Colonic mucosa (tissue), 4 donors: ENCODE measurements around the gene PBX2. TPM values are rescaled to one million over a fixed set of nuclear protein-coding genes. Genes with fewer than 3 reads are reported as not detected.
A peak's percentile ranks its signal among the peaks of the same experiment; 100 is the strongest.
"Not testable (repeated sequence)": the region's sequence is repeated elsewhere in the genome, so short reads cannot be mapped to it uniquely, and the experiment has no call there.

Experiments
- DNase-seq: peaks from one replicate; pipeline ENCODE4 v3.0.0-alpha.2; 2020
- H3K27ac ChIP-seq: fragments of 200-600 bp; one replicate; pipeline ENCODE4 v1.8.0; 2021
- H3K27me3 ChIP-seq: fragments of 200-600 bp; one replicate; pipeline ENCODE4 v1.8.0; 2021
- H3K36me3 ChIP-seq: fragments of 200-600 bp; one replicate; pipeline ENCODE4 v1.8.0; 2021
- H3K4me1 ChIP-seq: fragments of 200-600 bp; one replicate; pipeline ENCODE4 v1.8.0; 2021; ENCODE audit warnings: mild to moderate bottlenecking
- H3K4me3 ChIP-seq: fragments of 200-600 bp; one replicate; pipeline ENCODE4 v1.8.0; 2021
- H3K9ac ChIP-seq, 2 donors: one replicate each; pipeline ENCODE4 v1.7.0; 2013; ENCODE audit warnings: control low read depth in 2 of 2, low read depth in 2 of 2, low read length in 2 of 2
- H3K9me3 ChIP-seq: fragments of 200-600 bp; one replicate; pipeline ENCODE4 v1.8.0; 2021
- intact Hi-C: fragments of 100-400 bp; cut with DNase I; formaldehyde crosslinking; loops from one replicate; pipeline ENCODE4 v1.14.1; 2022
- total RNA-seq, 2 donors: library from RNA; stranded (reverse); fragmentation: NEBNext Ultra II Directional in 1 of 2; extraction: Animal tissue kit (Norgen Biotek cat#: 25700) in 1 of 2; gene quantifications; one replicate each; pipeline ENCODE4 v1.2.1, GENCODE V29; 2021
- TF ChIP-seq, protein P1 (sequence below): fragments of 200-600 bp; IDR thresholded peaks from one replicate; pipeline ENCODE4 v1.8.0; 2022; ENCODE audit warnings: antibody characterized with exemption, mild to moderate bottlenecking
- donor health status: healthy.
- donor health status: DM: no; HTN: no; CAD: no.
- donor health status: DM: no; HTN: no; CAD: no.

The PBX2 gene
- total RNA-seq, 2 donors from 2014 or later = 47.5 TPM

DNA sequence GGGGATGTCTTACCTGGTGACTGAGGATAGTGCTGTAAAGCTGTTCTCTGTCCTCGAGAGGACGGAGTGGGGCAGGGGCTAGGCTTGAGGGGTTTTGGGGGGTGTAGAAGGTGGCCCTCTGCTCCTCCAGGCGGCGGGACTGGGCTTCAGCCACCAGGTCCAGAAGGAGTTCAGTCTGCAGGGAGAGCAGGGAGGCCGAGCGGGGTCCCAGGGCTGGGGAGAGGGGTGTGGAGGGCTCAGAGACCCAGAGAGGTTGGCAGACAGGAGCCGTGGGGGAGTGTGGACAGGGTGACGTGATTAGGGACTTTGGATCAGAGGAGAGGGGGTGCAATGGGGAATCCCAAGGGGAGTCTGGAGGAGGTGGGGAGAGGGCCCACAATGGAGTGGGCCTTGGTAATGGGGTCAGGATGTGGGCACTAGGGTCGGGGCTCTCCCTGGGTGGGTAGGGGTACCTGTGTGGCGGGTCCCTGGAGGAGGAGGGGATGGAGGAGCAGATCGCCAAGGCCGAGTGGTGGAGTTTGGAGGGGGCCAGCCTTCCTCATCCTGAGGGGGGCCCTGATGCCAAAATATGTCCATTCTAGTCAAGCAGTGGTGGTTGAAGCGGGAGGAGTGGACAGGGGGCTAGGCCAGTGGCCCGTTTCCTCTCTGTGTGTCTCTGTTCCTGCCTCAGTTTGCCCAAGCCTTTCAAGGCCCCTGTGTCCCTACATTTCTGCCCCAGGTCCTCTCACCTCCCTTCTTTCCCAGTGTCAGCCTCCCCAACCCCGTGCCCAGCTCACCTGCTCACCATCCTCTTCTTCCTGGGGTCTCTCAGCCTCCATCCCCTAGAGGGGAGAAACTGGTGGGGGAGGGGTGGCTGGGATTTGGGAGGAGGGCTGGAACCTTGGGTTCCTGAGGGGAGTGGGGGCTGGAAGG lies 1.9 kb upstream of the PBX2 start:
- intact Hi-C loops = no loop called here
- Histone ChIP-seq H3K9me3 (no peaks in the 10 kb centered on the region), H3K36me3 (no peaks in the 10 kb centered on the region), H3K9ac (peak overlapping the region; percentile 85 to 91), H3K27ac (peak overlapping the region; percentile 82), H3K4me3 (peak overlapping the region; percentile 23), H3K4me1 (peaks cover 2% of the 10 kb centered on the region), H3K27me3 (no peaks in the 10 kb centered on the region)
- DNase-seq = no peak
- TF ChIP-seq, protein P1, sequence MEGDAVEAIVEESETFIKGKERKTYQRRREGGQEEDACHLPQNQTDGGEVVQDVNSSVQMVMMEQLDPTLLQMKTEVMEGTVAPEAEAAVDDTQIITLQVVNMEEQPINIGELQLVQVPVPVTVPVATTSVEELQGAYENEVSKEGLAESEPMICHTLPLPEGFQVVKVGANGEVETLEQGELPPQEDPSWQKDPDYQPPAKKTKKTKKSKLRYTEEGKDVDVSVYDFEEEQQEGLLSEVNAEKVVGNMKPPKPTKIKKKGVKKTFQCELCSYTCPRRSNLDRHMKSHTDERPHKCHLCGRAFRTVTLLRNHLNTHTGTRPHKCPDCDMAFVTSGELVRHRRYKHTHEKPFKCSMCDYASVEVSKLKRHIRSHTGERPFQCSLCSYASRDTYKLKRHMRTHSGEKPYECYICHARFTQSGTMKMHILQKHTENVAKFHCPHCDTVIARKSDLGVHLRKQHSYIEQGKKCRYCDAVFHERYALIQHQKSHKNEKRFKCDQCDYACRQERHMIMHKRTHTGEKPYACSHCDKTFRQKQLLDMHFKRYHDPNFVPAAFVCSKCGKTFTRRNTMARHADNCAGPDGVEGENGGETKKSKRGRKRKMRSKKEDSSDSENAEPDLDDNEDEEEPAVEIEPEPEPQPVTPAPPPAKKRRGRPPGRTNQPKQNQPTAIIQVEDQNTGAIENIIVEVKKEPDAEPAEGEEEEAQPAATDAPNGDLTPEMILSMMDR = no peak

DNA sequence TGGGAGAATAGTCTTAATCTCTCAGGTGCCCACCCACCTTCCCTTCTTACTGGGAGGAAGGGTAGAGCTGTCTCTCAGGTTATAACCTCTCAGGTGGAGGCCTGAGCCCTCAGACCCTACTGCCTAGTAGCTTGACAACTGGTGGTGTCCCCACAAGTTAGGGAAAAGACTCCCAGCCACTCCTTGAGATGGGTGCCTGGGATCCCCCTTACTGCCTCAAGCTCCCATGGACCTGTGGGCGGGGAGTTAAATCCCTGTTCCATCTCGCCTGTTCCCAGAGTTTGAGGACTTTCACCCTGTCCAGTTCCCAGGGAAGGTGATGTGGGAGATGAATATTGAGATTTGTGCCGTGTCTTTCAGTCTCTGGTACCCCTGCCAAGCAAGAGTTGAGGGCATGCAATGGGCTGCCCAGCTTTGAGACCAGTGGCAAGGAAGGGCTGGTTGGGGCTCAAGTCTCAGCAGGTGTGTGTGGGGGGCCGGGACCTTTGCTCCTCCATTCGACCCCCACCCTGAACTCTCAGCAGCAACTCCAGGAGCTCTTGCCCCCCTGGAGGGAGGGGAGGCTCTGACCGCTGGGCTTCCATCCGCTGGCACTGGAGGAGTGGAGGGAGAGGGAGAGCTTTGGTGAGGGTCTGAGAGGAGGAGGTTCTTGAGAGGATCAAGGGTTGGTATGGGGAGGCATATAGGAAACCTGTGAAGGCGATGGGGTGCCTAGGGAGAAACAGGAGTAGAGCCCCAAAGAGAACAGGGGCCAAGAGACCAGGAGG lies 1.1 kb upstream of the PBX2 start:
- no peaks in the 10 kb centered on the region for H3K36me3 ChIP-seq
- H3K4me1 ChIP-seq = peaks cover 2% of the 10 kb centered on the region
- TF ChIP-seq, protein P1 = no peak
- no peak for DNase-seq
- intact Hi-C loops = no loop called here
- H3K27me3 ChIP-seq = no peaks in the 10 kb centered on the region
- peak overlapping the region; percentile 82 for H3K27ac ChIP-seq
- peak overlapping the region; percentile 69 for H3K4me3 ChIP-seq
- H3K9ac ChIP-seq = peak overlapping the region; percentile 85 to 91
- no peaks in the 10 kb centered on the region for H3K9me3 ChIP-seq

DNA sequence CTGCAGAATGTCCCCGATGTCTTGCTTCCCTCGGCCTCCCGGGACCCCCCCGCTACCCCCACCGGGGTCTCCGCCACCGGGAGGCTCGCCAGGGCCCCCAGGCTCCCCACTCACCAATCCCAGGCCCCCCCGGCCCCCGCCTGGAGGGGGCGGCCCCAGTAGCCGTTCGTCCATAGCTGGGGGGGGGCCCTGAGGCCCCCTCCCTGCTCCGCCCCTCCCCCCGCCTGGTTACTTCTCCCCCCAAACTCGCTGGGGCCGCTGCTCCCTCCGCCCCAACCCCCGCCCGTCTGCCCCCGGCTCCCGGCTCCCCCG lies 304 bp downstream of the PBX2 start:
- H3K27me3 ChIP-seq = no peaks in the 10 kb centered on the region
- peak overlapping the region; percentile 84 to 91 for H3K9ac ChIP-seq
- H3K36me3 ChIP-seq = no peaks in the 10 kb centered on the region
- H3K4me3 ChIP-seq = peak overlapping the region; percentile 69
- no peak for DNase-seq
- no peaks in the 10 kb centered on the region for H3K9me3 ChIP-seq
- H3K4me1 ChIP-seq = peaks cover under 1% of the 10 kb centered on the region
- peak overlapping the region; percentile 87 for H3K27ac ChIP-seq
- intact Hi-C loops = no loop called here
- TF ChIP-seq, protein P1 = no peak

DNA sequence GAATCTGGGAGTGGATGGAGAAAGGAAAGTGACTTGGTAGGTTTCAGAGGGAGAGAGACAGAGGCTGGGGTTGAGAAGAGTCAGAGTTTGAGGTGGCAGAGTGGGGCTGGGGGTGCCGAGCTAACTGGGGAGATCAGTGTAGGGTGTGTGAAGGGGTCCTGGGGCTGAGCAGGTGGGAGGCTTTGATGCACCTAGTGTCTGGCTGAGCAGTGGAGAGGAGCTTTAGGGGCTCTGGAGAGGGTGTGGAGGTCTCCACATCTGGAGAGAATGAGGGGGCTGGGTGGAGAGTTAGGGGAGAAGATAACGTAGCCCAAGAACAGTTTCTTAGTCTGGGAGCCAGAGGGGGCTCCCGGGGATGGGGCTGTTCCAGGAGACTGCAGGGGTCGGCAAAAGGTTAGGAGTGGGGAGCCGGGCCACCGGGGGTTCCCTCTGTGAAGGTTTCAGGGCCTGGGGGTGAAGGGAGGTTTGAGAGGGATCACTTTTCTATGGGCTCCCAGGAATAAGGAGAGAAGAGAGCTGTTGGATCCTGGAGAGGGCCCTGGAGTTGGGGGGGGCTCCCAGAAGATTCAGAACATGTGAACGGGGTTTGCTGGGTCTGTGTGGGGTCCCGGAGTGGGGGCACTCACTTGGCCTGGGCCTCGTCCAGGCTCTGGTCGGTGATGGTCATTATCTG lies 797 bp downstream of the PBX2 start:
- TF ChIP-seq, protein P1 = no peak
- Histone ChIP-seq H3K36me3 (no peaks in the 10 kb centered on the region), H3K27me3 (no peaks in the 10 kb centered on the region), H3K4me3 (peak overlapping the region; percentile 69), H3K9ac (peak overlapping the region; percentile 84 to 91), H3K27ac (peak overlapping the region; percentile 87), H3K4me1 (no peaks in the 10 kb centered on the region), H3K9me3 (no peaks in the 10 kb centered on the region)
- intact Hi-C loops = no loop called here
- DNase-seq = no peak

DNA sequence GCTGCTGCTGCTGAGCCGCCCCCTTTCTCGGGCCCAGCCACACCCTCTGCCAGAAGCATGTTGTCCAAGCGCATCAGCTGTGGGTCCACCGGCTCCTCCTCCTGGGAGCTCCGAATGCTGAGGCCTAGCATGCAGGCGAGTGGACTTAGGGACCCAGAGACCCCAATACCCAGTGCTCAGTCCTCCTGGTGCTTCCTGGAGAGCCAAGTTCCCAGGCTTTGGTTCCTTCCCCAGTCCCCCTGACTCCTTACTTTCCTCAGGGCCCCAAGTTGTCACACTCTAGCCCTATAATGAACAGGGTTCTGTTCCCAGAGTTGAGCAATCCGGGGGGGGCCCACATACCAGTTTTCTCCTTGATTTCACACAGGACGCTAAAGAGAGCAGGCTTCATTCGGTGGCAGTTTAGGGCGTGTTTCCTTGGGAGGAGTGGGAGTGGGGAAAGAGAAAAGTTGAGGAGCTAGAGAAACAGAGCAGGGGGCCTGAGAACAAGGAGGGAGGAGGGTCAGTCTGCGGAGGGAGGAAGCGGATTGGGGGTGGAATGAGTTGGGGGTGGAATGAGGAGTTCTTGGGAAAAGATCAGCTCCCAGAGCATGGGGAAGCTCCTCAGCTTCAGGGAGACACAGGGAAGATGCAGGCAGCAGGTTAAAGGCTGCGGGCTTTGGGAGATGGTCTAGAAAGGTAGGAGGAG lies 1.5 kb downstream of the PBX2 start:
- no peaks in the 10 kb centered on the region for H3K36me3 ChIP-seq
- H3K27ac ChIP-seq = peak overlapping the region; percentile 87
- H3K4me3 ChIP-seq = peak overlapping the region; percentile 69
- no peaks in the 10 kb centered on the region for H3K27me3 ChIP-seq
- no peaks in the 10 kb centered on the region for H3K9me3 ChIP-seq
- intact Hi-C loops = no loop called here
- H3K4me1 ChIP-seq = no peaks in the 10 kb centered on the region
- peak overlapping the region; percentile 84 to 91 for H3K9ac ChIP-seq
- TF ChIP-seq, protein P1 = no peak
- no peak for DNase-seq

DNA sequence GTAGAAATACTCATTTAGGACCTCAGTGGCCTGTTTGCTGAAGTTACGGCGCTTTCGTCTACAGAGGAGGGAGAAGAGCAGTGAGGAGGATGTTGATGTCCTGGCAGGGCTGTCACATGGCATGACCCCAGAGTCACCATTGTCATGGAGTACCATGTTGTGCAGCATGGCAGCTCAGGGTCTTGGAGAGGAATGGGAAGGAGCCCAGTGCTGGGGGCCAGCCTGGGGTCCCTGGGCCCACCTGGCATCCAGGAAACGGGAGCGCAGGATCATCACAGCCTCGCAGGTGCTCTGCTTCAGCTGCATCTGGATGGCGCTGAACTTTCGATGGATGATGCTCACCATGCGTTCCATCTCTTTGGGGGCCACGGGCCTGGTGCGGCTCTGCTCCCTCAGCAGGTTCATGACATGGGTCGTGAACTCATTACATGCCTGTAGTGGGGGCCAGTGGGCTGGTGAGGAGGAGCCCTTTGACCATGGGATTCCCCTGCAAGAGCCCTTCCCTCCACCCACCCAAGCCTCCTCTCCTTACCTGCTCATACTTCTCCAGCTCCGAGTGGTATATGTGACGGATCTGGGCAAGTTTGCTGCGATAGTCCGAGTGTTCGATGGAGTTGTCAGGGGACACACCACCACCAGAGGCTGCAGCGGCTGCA lies 2.1 kb downstream of the PBX2 start:
- H3K9me3 ChIP-seq, H3K36me3 ChIP-seq, H3K4me1 ChIP-seq, H3K27me3 ChIP-seq, DNase-seq, H3K4me3 ChIP-seq, intact Hi-C loops: not testable (repeated sequence)
- peak overlapping the region; percentile 87 for H3K27ac ChIP-seq
- H3K9ac ChIP-seq = peak overlapping the region in 1 of 2 donors; percentile 91
